DMS 273 (cell line): ENCODE data around the gene PREP.
"Not testable (repeated sequence)": the region's sequence is repeated elsewhere in the genome, so short reads cannot be mapped to it uniquely, and the experiment has no call there.

Experiments
- DNase-seq: peaks from one replicate; lab custom pipeline; 2025; ENCODE audit not compliant: unreplicated experiment; lab: John Stamatoyannopoulos, UW

Gene PREP

GRCh38 chr6:105345506-105345905, 57.4 kb downstream of the PREP start:
- DNase-seq = no peak

GRCh38 chr6:105344881-105345370, 58.0 kb downstream of the PREP start:
- no peak for DNase-seq

- not testable (repeated sequence) for DNase-seq
Observed at GRCh38 chr6:105338350-105338983, 64.4 kb downstream of the PREP start.

- DNase-seq = no peak
Observed at GRCh38 chr6:105336986-105337385, 65.9 kb downstream of the PREP start.

GRCh38 chr6:105332576-105332975, 70.3 kb downstream of the PREP start:
- DNase-seq = no peak

GRCh38 chr6:105331927-105332326, 71.0 kb downstream of the PREP start:
- no peak for DNase-seq

GRCh38 chr6:105330913-105331312, 72.0 kb downstream of the PREP start:
- DNase-seq = no peak

- DNase-seq = no peak
Observed at GRCh38 chr6:105330364-105330763, 72.5 kb downstream of the PREP start.

- peak; percentile 31 for DNase-seq
Observed at GRCh38 chr6:105326833-105327770, 75.8 kb downstream of the PREP start.

GRCh38 chr6:105326216-105326615, 76.7 kb downstream of the PREP start:
- DNase-seq = peak; percentile 53

GRCh38 chr6:105324386-105324950, 78.4 kb downstream of the PREP start:
- no peak for DNase-seq

GRCh38 chr6:105322499-105323225, 80.2 kb downstream of the PREP start:
- DNase-seq = peak; percentile 66

- DNase-seq = peak; percentile 45
Observed at GRCh38 chr6:105321728-105322127, 81.2 kb downstream of the PREP start.

- DNase-seq = no peak
Observed at GRCh38 chr6:105321207-105321606, 81.7 kb downstream of the PREP start.

GRCh38 chr6:105320765-105321164, 82.1 kb downstream of the PREP start:
- DNase-seq = peak; percentile 92

- no peak for DNase-seq
Observed at GRCh38 chr6:105320271-105320670, 82.6 kb downstream of the PREP start.

GRCh38 chr6:105319331-105319730, 83.6 kb downstream of the PREP start:
- no peak for DNase-seq

- no peak for DNase-seq
Observed at GRCh38 chr6:105318660-105319059, 84.2 kb downstream of the PREP start.

GRCh38 chr6:105317607-105318533, 85.0 kb downstream of the PREP start:
- peak; percentile 26 for DNase-seq

GRCh38 chr6:105313211-105313610, 89.7 kb downstream of the PREP start:
- no peak for DNase-seq
